Inflammatory macrophage (primary cell): ENCODE data around the gene MEPCE.

ENCODE experiments used
- DNase-seq, 2 donors: peaks; one replicate each; pipeline ENCODE4 v3.0.0-alpha.2; 2020 to 2022

MEPCE gene

GRCh38 chr7:100465299-100465698 is 35.7 kb downstream of the MEPCE start:
- DNase-seq, result no peak

- DNase-seq, result peak; percentile 42 to 52
These were observed 36.2 kb downstream of the MEPCE start for GRCh38 chr7:100465702-100466311.

GRCh38 chr7:100466653-100467605 is 37.3 kb downstream of the MEPCE start:
- DNase-seq, result no peak

- no peak for DNase-seq
These were observed 38.2 kb downstream of the MEPCE start for GRCh38 chr7:100467638-100468373.

GRCh38 chr7:100469227-100470044 is 39.8 kb downstream of the MEPCE start:
- DNase-seq, result peak; percentile 69 to 76

- no peak for DNase-seq
These were observed 41.4 kb downstream of the MEPCE start for GRCh38 chr7:100471021-100471420.

GRCh38 chr7:100472121-100472851 is 42.7 kb downstream of the MEPCE start:
- DNase-seq, result no peak

- peak; percentile 67 to 81 for DNase-seq
These were observed 43.3 kb downstream of the MEPCE start for GRCh38 chr7:100472854-100473499.

GRCh38 chr7:100475549-100475948 is 45.9 kb downstream of the MEPCE start:
- DNase-seq, result peak in 1 of 2 donors; percentile 32

GRCh38 chr7:100476101-100476780 is 46.6 kb downstream of the MEPCE start:
- DNase-seq, result peak in 1 of 2 donors; percentile 13

GRCh38 chr7:100476903-100477870 is 47.6 kb downstream of the MEPCE start:
- DNase-seq, result no peak

- no peak for DNase-seq
These were observed 48.2 kb downstream of the MEPCE start for GRCh38 chr7:100477871-100478267.

- peak; percentile 80 to 81 for DNase-seq
These were observed 49.5 kb downstream of the MEPCE start, which contains the start of gene TSC22D4 for GRCh38 chr7:100478958-100479660. Gene TSC22D4 (minus strand): TSS chr7:100479214. CDS start chr7:100478038, 1,176 bp downstream.

GRCh38 chr7:100481466-100481865 is 51.8 kb downstream of the MEPCE start:
- DNase-seq, result no peak

- no peak for DNase-seq
These were observed 53.1 kb downstream of the MEPCE start for GRCh38 chr7:100482728-100483089.

- DNase-seq, result peak; percentile 57 to 61
These were observed 53.6 kb downstream of the MEPCE start for GRCh38 chr7:100483090-100483721.
